HG03175 (cell line): Measurements from ENCODE around the gene ENGASE.

Experiments
- ATAC-seq: cut with Tn5 transposase; IDR thresholded peaks from one replicate; pipeline ENCODE4 v1.9.1; 2021; ENCODE audit warnings: mild to moderate bottlenecking, moderate library complexity; ENCODE audit not compliant: unreplicated experiment

ENGASE gene

DNA sequence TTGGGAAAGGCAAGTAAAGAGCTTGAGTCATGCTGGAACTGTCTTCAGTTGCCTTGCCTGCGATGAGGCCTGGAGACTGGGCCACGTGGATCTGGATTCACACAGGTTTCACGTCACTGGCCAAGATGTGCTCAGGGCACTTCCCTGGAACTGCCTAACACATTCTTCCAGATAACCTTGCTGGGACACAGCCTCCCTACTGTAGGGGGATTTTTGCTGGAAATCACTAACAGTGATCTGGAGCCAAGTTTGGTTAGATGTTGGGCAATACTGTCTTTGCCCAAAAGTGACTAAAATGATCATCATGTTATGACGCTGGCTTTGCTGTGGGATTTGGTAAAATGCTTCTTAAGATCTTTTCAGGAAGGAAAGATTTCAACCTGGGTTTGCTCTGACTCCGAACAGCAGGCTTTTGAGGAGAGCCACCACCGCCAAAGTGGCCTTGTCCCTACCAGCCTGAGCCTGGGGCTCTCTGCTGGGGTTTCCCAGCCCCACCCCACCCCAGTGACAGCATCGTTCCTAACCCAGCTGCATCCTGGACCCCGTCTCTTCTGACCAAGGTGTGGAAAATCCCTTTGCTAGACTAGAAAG is 36.0 kb upstream of the ENGASE start:
- ATAC-seq = no peak

DNA sequence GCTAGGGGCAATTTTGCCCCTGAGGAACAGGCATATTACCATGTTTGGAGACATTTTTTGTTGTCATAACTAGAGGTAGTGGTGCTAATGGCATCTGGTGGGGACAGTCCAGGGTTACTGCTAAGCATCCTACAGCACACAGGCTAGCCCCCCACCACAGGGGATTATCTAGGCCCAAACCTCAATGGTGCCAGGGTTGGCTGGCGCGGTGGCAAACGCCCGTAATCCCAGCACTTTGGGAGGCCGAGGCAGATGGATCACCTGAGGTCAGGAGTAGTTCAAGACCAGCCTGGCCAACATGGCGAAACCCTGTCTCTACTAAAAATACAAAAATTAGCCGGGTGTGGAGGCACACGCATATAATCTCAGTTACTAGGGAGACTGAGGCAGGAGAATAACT is 35.5 kb upstream of the ENGASE start:
- ATAC-seq = no peak

DNA sequence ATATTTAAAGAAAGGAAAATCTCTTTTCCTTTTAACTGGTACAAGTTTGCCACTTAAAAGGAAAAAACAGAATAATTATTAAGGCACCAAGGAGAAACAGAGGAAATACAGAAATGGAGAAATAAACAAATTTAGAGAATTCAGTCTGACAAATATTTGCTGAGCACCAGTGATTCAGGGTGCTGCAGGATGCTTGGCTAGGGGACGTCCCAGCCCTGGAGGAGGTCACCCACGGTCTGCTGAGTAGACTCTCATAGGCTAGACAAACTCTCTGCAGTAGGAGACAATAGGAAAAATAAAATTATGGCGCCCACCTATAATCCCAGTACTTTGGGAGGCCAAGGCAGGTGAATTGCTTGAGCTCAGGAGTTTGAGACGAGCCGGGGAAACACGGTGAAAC is 34.7 kb upstream of the ENGASE start:
- no peak for ATAC-seq

DNA sequence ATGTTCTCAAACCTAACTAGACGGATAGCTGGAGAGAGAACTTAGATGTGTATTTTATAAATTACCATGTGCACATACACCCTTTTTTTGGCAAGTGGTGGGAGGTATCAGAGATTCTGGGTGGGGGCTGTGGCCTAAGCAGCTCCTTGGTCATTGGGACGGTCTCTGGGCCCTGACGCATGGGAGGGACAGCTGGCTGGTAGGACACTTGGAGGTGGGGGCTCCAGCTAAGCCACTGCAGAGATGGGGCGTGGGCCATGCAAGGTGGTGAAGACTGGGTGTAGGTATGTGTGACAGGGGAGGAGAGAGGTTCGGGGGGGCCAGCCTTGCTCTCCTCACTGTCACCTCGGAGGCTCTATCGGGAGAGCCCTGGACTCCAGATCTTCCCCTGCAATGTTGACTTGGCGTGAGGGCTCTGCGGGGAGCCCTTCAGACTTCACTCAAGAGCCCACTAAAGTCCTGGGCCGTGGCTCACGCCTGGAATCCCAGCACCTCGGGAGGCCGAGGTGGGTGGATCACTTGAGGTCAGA is 33.5 kb upstream of the ENGASE start:
- no peak for ATAC-seq

DNA sequence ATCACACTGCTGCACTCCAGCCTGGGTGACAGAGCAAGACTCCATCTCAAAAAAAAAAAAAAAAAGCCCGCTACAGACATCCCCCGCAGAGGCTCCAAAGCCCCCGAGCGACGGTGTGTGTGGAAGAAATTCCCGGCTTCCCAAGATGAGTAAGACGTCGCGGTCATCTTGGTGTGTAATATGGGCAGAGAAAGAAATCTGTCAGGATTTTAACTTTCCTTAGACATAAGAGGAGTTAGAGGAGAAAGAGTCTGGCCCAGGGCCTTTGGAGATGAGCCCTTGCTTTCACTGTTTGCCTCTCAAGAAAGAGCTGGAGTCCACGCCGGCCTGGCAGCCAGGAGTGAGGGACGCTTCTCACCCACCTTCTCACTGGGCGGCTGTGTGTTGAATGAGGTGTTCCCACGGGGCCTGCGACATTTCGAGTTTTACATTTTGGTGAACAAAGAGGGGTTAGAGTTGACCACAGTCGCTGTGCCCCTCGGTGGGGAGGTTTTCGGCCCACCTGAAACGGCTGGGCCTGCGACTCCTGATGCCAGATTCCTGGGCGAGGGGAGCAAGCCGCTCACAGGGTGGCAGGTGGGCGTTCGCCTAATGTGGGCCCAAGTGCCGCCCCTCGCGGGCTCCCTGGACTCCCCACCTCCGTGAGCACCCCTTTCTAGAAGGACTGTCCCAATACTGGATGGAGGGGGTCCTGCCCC is 32.8 kb upstream of the ENGASE start:
- ATAC-seq = no peak

DNA sequence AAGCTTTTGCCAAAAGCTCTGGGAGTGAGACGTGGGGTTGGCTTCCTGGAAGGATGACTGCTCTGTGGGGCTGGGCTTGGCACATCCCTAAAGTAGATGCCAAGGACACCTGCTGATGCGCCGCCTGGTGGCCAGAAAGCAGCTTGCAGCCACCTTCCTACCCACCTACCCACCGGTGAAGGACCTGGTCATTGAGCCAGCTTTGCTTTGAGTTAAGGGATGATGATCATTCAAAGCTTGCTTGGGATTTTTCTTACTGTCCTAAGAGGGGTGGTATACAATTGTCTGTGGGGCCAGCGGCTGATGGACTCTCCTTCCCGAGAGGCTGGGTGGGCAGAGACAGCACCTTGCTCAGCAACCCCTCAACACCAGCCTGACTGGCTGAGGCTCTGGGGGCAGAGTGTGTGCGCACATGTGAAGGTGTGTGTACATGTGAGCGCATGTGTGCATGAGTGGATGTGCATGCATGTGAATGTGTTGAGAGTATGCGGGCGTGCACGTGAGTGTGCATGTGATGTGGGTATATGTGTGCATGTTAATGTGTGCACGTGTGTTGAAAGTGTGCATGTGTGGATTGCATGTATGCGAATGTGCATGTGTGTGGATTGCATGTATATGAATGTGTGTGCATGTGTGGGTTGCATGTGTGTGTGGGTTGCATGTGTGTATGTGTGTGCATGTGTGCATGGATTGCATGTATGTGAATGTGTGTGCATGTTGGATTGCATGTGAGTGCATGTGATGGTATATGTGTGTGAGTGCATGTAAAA is 32.0 kb upstream of the ENGASE start:
- ATAC-seq = no peak

DNA sequence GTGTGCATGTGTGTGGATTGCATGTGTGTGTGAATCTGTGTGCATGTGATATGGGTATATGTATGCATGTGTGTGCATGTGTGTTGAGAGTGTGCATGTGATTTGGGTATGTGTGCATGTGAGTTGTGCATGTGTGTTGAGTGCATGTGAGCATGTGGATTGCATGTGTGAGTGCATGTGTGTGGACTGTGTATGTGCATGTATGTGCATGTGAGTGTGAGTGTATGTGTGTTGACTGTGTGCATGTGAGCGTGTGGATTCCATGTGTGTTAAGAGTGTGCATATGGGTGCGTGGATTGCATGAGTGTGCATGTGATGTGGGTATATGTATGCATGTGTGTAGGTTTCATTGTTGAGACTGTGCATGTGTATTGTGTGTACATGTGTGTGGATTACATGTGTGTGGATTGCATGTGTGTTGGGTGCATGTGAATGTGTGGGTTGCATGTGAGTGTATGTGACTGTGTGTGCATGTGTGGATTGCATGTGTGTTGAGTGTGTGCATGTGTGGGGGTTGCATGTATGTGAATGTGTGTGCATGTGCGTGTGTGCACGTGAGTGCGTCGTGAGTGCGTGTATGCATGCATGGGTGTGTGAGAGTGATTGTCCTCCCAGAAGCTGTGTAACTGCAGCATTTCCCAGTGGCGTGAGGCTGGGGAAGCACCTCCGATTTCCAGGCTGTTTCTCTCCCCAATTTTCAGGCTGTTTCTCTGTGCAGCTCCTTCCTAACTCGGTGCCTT is 31.3 kb upstream of the ENGASE start:
- ATAC-seq = no peak

DNA sequence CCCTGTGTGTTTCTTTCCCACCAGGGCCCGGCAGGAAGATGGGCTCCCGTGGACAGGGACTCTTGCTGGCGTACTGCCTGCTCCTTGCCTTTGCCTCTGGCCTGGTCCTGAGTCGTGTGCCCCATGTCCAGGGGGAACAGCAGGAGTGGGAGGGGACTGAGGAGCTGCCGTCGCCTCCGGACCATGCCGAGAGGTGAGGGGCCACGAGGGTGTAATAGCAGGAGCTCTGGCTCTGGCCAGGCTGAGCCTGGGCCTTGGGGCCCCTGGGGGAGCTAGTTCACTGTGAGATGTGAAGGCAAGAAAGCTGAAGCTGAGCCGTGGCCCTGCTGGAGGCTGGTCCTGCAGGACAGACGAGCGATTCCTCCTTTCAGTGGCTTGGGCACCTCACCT is 30.7 kb upstream of the ENGASE start:
- no peak for ATAC-seq

DNA sequence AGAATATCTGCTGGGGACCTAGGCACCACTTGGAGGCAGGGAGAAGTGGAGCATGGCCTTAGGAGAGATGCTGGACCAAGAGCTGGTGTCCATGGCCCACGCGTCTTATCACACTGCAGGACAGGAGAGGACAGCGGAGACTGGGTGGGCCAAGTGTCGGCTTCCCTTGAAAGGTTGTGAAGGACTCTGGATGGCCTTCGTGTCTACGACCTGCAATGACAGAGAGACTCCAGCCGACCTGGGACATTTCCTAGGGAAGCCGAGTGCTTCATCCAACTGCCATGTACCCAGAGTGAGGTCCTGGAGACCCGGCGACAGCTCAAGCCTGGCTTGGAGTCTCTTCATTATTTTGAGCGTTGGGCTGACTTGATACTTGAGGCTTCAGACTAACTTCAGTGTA is 30.2 kb upstream of the ENGASE start:
- no peak for ATAC-seq

DNA sequence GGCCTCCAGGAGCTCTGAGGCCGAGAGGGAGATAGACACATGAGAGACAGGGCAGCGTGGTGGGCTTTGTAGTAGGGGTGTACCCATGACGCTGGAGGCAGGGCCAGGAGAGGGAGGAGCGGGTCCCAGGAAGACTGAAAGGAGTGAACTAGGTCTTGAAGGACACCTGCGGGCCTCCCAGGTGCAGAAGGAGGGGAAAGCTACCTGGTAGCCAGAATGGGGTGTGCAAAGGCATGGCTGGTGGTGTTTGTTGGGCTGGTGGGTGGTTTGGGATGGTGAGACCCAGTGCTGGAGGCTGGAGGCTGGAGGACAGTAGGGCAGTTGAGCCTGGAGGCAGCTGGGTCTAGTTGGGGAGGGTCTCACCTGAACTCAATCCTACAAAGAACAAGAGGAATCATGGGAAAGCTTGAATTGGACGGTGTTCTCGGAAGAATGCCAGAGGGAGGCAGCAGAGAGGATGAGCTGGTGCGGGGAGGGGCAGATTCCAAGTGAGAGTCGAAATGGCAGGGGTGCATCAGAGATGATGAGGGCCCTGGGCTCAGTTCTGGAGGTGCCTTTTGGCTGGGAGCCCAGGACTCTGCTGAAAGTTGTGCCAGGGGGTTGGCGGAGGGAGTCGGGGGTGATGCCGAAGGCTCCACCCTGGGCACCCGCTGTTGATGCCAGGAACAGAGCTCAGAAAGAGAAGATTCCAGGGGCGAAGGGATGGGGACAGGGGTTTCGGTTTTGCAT is 29.5 kb upstream of the ENGASE start:
- ATAC-seq = no peak

DNA sequence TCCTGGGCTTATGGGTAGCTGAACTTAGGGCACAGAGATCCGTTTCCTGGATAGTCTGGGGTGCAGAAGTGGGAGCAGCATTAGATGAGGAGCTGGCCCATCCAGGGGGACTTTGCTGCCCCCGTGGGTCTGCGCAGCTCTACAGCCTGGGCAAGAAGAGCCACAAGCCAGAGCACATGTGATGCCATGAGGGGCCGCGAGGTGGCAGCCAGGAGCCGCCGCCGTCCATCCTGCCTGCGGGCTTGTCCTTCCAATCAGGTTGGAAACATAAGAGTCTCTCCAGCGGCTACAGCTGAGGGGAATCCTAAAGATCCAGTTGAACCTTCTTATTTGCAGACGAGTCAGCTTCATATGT is 28.8 kb upstream of the ENGASE start:
- ATAC-seq = no peak

DNA sequence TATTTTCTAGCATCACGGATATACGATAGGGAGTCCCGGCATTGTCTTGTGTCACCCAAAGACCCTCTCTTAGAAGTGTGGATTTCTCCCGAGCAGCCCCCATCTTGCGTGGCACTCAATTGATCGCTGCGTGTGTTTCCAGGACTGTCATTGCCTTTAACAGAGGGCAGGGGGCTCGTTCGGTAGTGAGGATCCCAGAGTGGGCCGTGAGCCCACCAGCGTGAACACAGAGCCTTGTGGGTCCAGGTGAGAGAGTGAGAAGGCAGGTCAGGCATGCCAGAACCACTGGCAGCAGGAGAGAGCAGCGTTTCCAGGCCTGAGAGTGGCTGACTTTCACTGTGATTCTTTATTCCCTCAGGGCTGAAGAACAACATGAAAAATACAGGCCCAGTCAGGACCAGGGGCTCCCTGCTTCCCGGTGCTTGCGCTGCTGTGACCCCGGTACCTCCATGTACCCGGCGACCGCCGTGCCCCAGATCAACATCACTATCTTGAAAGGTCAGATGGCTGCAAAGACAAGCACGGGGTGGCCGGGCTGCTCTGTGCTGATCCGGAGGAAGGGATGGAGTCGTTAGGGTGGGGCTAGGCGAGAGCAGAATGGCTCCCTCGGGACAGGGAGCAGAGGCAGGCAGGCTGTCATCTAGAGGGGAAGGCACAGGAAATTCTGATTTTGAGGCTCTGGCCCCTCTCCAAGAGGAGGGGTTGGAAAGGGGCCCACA is 28.3 kb upstream of the ENGASE start:
- ATAC-seq = no peak

DNA sequence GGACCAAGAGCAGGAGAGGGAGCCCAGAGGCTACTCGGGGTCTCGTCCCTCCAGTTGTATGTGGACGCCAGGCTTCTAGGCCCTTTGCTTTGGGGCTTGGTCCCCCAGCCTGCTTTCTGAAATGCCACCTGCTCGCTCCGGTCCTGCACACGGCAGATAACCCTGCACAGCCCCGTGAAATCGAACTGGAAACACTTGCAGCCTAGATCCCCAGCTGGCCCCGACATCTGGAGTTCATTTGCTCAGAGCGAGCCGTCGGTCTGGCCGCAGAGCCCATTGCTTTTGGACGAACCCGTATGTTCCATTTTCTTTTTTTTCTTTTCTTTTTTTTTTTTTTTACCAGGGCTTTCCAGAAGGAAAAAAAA is 27.7 kb upstream of the ENGASE start:
- no peak for ATAC-seq

DNA sequence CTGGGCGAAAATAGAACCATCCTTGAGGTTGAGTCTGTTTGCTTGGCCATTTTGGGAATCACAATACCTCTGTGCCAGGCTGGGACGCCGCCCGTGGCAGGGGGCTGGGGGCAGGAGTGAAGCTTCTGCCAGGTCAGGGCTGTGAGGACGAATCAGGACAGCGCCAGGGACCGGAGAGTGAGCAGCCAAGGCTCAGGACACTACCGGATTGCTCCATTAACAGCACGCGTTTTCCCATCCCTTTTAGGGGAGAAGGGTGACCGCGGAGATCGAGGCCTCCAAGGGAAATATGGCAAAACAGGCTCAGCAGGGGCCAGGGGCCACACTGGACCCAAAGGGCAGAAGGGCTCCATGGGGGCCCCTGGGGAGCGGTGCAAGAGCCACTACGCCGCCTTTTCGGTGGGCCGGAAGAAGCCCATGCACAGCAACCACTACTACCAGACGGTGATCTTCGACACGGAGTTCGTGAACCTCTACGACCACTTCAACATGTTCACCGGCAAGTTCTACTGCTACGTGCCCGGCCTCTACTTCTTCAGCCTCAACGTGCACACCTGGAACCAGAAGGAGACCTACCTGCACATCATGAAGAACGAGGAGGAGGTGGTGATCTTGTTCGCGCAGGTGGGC is 27.2 kb upstream of the ENGASE start:
- no peak for ATAC-seq

DNA sequence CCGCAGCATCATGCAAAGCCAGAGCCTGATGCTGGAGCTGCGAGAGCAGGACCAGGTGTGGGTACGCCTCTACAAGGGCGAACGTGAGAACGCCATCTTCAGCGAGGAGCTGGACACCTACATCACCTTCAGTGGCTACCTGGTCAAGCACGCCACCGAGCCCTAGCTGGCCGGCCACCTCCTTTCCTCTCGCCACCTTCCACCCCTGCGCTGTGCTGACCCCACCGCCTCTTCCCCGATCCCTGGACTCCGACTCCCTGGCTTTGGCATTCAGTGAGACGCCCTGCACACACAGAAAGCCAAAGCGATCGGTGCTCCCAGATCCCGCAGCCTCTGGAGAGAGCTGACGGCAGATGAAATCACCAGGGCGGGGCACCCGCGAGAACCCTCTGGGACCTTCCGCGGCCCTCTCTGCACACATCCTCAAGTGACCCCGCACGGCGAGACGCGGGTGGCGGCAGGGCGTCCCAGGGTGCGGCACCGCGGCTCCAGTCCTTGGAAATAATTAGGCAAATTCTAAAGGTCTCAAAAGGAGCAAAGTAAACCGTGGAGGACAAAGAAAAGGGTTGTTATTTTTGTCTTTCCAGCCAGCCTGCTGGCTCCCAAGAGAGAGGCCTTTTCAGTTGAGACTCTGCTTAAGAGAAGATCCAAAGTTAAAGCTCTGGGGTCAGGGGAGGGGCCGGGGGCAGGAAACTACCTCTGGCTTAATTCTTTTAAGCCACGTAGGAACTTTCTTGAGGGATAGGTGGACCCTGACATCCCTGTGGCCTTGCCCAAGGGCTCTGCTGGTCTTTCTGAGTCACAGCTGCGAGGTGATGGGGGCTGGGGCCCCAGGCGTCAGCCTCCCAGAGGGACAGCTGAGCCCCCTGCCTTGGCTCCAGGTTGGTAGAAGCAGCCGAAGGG is 26.4 kb upstream of the ENGASE start:
- ATAC-seq = no peak

DNA sequence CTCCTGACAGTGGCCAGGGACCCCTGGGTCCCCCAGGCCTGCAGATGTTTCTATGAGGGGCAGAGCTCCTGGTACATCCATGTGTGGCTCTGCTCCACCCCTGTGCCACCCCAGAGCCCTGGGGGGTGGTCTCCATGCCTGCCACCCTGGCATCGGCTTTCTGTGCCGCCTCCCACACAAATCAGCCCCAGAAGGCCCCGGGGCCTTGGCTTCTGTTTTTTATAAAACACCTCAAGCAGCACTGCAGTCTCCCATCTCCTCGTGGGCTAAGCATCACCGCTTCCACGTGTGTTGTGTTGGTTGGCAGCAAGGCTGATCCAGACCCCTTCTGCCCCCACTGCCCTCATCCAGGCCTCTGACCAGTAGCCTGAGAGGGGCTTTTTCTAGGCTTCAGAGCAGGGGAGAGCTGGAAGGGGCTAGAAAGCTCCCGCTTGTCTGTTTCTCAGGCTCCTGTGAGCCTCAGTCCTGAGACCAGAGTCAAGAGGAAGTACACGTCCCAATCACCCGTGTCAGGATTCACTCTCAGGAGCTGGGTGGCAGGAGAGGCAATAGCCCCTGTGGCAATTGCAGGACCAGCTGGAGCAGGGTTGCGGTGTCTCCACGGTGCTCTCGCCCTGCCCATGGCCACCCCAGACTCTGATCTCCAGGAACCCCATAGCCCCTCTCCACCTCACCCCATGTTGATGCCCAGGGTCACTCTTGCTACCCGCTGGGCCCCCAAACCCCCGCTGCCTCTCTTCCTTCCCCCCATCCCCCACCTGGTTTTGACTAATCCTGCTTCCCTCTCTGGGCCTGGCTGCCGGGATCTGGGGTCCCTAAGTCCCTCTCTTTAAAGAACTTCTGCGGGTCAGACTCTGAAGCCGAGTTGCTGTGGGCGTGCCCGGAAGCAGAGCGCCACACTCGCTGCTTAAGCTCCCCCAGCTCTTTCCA is 25.5 kb upstream of the ENGASE start:
- no peak for ATAC-seq

DNA sequence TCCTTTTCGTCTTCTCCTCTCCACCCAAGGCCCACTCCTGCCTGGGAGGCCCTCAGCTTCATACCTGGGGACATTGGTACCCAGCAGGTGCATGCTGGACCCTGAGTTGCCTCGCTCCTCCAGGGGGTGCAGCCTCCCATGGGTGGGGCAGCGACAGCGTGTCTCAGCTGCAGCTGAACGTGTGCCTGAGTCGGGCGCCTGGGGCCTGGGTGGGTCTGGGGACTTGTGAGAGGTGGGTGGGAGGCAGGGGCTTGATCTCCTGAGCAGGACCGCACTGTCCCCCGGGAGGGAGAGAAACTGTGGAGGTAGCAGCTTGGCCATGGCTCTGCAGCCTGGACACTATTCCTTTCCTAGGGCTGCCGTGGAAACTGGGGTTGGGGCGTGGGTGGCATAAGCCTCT is 24.8 kb upstream of the ENGASE start:
- ATAC-seq = no peak

DNA sequence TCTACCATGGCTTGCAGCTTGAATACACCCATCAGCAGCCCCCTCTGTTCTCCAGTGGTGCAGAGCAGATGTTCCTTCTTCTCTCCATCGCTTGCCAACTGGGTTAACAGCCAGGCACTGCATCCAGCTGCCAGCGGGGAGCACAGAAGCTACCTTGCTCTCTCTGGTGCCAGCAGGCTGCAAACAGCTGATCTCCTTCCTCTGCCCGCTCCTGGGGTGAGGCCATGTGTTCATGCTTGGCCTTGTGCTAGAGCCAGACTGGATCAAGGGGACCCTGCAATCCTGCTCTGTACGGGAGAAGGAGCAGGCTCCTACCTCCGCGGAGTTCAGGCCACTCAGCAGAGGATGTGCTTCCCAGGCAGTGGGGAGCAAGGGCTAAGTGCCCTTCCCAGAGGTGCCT is 24.1 kb upstream of the ENGASE start:
- no peak for ATAC-seq
